DOHH2 (cell line): ENCODE results near the gene DOCK4.

Source experiments
- H3F3A ChIP-seq: fragments of 200-600 bp; sonication (generic), shearing (Covaris generic); 2 replicates; pipeline ENCODE4 v1.6.0; 2016; ENCODE audit warnings: antibody characterized with exemption, mild to moderate bottlenecking; ENCODE audit not compliant: control insufficient read depth, insufficient read depth
- H3K27ac ChIP-seq: fragments of 200-600 bp; sonication (generic); 2 replicates; pipeline ENCODE4 v1.5.1; 2014; ENCODE audit warnings: low read depth, mild to moderate bottlenecking, low read length, moderate library complexity
- H3K27me3 ChIP-seq: fragments of 200-600 bp; sonication (generic); 2 replicates; pipeline ENCODE4 v1.6.1; 2014; ENCODE audit warnings: mild to moderate bottlenecking, low read length, mixed read lengths; ENCODE audit not compliant: control insufficient read depth
- H3K36me3 ChIP-seq: fragments of 200-600 bp; sonication (generic); 2 replicates; pipeline ENCODE4 v1.6.1; 2014; ENCODE audit warnings: mild to moderate bottlenecking, low read length, moderate library complexity, mixed read lengths; ENCODE audit not compliant: control insufficient read depth
- H3K4me1 ChIP-seq: fragments of 200-600 bp; sonication (generic); 2 replicates; pipeline ENCODE4 v1.6.1; 2014; ENCODE audit warnings: mild to moderate bottlenecking, low read length, mixed read lengths; ENCODE audit not compliant: control insufficient read depth
- H3K4me2 ChIP-seq: fragments of 200-600 bp; sonication (generic); 2 replicates; pipeline ENCODE4 v1.6.0; 2014; ENCODE audit warnings: mild to moderate bottlenecking, low read length, moderate library complexity
- H3K4me3 ChIP-seq: fragments of 200-600 bp; sonication (generic); 2 replicates; pipeline ENCODE4 v1.5.1; 2014; ENCODE audit warnings: mild to moderate bottlenecking, low read length, mixed read lengths
- H3K79me2 ChIP-seq: fragments of 200-600 bp; sonication (generic); 2 replicates; pipeline ENCODE4 v1.6.1; 2014; ENCODE audit warnings: mild to moderate bottlenecking, low read length, mixed read lengths; ENCODE audit not compliant: control insufficient read depth
- H3K9me2 ChIP-seq: fragments of 200-600 bp; sonication (generic); replicated peaks from 2 replicates; pipeline ENCODE4 v1.6.1; 2014; ENCODE audit warnings: mild to moderate bottlenecking, low read length, mixed read lengths; ENCODE audit not compliant: control insufficient read depth
- H3K9me3 ChIP-seq: fragments of 200-600 bp; sonication (generic); 2 replicates; pipeline ENCODE4 v1.6.1; 2014; ENCODE audit warnings: antibody characterized with exemption, low read length, mixed read lengths; ENCODE audit not compliant: control insufficient read depth, insufficient read depth
- H4K20me1 ChIP-seq: fragments of 200-600 bp; sonication (generic); 2 replicates; pipeline ENCODE4 v1.6.0; 2014; ENCODE audit warnings: low read depth, mild to moderate bottlenecking, antibody characterized with exemption, low read length, moderate library complexity; ENCODE audit not compliant: control insufficient read depth, insufficient read depth
- EZH2phosphoT487 ChIP-seq: fragments of 200-600 bp; sonication (generic); IDR thresholded peaks from 2 replicates; pipeline ENCODE4 v1.6.1; 2017; ENCODE audit warnings: borderline replicate concordance, mild to moderate bottlenecking, antibody characterized with exemption, low read length, moderate library complexity, mixed read lengths
- TF ChIP-seq, protein P1 (sequence below): fragments of 200-600 bp; sonication (generic); IDR thresholded peaks from one replicate; pipeline ENCODE4 v1.5.1; 2014; ENCODE audit warnings: antibody characterized with exemption, mild to moderate bottlenecking, low read depth, low read length; ENCODE audit not compliant: poor library complexity, severe bottlenecking

Gene DOCK4

DNA sequence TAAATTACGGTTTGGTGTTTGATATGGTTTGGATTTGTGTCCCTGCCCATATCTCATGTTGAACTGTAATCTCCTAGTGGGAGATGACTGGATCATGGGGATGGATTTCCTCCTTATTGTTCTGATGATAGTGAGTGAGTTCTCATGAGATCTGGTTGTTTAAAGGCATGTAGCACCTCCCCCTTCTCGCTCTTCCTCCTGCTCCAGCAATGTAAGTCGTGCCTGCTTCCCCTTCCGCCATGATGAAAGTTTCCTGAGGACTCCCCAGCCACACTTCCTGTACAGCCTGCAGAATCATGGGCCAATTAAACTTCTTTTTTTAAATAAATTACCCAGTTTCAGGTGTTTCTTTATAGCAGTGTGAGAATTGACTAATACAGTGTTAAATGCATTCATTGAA, 116.6 kb downstream of the DOCK4 start:
- H3K9me2 ChIP-seq: no peaks in the 10 kb centered on the region
- TF ChIP-seq, protein P1, sequence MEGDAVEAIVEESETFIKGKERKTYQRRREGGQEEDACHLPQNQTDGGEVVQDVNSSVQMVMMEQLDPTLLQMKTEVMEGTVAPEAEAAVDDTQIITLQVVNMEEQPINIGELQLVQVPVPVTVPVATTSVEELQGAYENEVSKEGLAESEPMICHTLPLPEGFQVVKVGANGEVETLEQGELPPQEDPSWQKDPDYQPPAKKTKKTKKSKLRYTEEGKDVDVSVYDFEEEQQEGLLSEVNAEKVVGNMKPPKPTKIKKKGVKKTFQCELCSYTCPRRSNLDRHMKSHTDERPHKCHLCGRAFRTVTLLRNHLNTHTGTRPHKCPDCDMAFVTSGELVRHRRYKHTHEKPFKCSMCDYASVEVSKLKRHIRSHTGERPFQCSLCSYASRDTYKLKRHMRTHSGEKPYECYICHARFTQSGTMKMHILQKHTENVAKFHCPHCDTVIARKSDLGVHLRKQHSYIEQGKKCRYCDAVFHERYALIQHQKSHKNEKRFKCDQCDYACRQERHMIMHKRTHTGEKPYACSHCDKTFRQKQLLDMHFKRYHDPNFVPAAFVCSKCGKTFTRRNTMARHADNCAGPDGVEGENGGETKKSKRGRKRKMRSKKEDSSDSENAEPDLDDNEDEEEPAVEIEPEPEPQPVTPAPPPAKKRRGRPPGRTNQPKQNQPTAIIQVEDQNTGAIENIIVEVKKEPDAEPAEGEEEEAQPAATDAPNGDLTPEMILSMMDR: no peak
- no peak for TF ChIP-seq EZH2phosphoT487
- no peaks in the 10 kb centered on the region for H3F3A ChIP-seq
- H3K79me2 ChIP-seq: no peaks in the 10 kb centered on the region
- no peak overlapping the region for H3K4me3 ChIP-seq
- no peaks in the 10 kb centered on the region for H4K20me1 ChIP-seq
- no peaks in the 10 kb centered on the region for H3K9me3 ChIP-seq
- H3K36me3 ChIP-seq: no peaks in the 10 kb centered on the region
- H3K27ac ChIP-seq: no peak overlapping the region
- H3K27me3 ChIP-seq: peaks cover 23% of the 10 kb centered on the region
- H3K4me1 ChIP-seq: no peaks in the 10 kb centered on the region
- H3K4me2 ChIP-seq: no peak overlapping the region

DNA sequence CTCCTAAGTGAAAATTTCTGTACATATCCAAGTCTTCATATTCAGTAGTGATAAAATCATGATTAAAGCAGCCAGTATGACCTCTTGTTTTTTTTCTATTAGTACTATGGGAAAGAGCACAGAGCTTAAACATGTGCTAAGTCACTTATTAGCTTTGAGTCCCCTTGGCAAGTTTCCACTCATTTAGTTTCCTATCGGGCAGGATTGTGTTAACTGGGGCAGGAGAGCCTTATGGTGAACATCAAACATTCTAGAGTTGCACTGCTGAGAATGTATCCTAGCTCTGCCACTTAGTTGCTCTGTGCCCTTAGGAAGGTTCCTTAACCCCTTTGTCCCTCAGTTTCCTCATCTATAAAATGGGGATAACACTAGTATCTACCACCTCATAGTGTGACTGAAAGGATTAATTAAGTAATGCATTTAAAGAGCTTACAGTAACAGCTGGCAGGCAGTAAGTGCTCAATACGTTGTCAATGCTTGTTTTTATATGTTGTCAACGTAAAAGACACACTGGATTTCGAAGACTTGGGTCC, 117.6 kb downstream of the DOCK4 start:
- H3K9me3 ChIP-seq: no peaks in the 10 kb centered on the region
- H3K4me1 ChIP-seq: no peaks in the 10 kb centered on the region
- H3K9me2 ChIP-seq: no peaks in the 10 kb centered on the region
- no peaks in the 10 kb centered on the region for H3K36me3 ChIP-seq
- no peaks in the 10 kb centered on the region for H3F3A ChIP-seq
- H3K27me3 ChIP-seq: peaks cover 26% of the 10 kb centered on the region
- H3K4me3 ChIP-seq: no peak overlapping the region
- H3K27ac ChIP-seq: no peak overlapping the region
- no peak overlapping the region for H3K4me2 ChIP-seq
- H3K79me2 ChIP-seq: no peaks in the 10 kb centered on the region
- no peak for TF ChIP-seq EZH2phosphoT487
- TF ChIP-seq, protein P1: no peak
- H4K20me1 ChIP-seq: no peaks in the 10 kb centered on the region

DNA sequence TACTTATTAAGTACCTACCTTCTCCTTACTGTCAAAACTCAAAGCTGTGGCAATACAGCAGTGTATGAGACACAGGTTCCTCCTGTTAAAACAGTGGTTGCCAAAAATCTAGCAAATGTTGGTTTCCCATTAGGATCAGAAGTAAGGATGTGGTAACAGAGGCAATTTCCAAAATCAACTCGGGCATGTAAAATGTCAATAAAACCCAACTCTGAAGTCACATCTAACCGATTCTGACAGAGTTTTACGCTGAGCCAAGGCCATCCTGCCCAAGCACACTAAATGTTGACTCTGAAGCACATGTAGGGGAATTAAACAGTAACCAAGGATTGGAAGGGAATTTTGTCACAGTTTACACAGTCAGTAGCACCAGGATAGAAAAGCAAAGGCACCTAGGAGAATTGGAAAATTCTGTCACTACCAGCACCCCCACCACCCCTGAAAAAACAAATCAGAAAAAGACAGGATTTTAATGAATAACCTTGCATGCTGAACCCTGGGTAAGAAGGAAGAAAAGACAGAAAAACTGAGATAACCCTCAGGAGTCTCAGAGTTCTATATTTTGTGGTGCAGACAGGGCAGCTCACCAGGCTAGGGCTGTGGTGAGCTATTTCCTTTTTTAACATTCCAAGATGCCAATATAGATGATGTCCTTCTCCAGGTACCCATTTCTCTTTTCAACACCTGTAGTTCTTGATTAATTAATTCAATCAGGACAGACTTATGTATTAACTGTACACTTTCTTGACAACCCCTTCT, 119.5 kb downstream of the DOCK4 start:
- H4K20me1 ChIP-seq: no peaks in the 10 kb centered on the region
- H3K9me3 ChIP-seq: no peaks in the 10 kb centered on the region
- no peaks in the 10 kb centered on the region for H3K9me2 ChIP-seq
- no peaks in the 10 kb centered on the region for H3F3A ChIP-seq
- no peaks in the 10 kb centered on the region for H3K4me1 ChIP-seq
- no peaks in the 10 kb centered on the region for H3K79me2 ChIP-seq
- no peak overlapping the region for H3K27ac ChIP-seq
- H3K36me3 ChIP-seq: no peaks in the 10 kb centered on the region
- TF ChIP-seq EZH2phosphoT487: no peak
- TF ChIP-seq, protein P1: no peak
- H3K4me3 ChIP-seq: no peak overlapping the region
- no peak overlapping the region for H3K4me2 ChIP-seq
- H3K27me3 ChIP-seq: peaks cover 22% of the 10 kb centered on the region
